Fibroblast of lung (primary cell): ENCODE results near the gene OR10A3.

ENCODE experiments used
- EZH2 ChIP-seq: IDR thresholded peaks from 2 replicates; pipeline ENCODE4 v1.5.1; 2012; ENCODE audit warnings: low read length, control low read depth, mild to moderate bottlenecking; ENCODE audit errors: missing control alignments
- TF ChIP-seq, protein P1 (sequence below), 2 donors: IDR thresholded peaks in 1 of 2; conservative IDR thresholded peaks in 1 of 2; 1 replicate in 1 of 2; 2 replicates in 1 of 2; pipeline ENCODE4 v1.5.1; 2011 to 2012; ENCODE audit warnings: low read length in 2 of 2, control low read depth in 1 of 2, inconsistent platforms in 1 of 2, low read depth in 1 of 2, mild to moderate bottlenecking in 1 of 2

DNA sequence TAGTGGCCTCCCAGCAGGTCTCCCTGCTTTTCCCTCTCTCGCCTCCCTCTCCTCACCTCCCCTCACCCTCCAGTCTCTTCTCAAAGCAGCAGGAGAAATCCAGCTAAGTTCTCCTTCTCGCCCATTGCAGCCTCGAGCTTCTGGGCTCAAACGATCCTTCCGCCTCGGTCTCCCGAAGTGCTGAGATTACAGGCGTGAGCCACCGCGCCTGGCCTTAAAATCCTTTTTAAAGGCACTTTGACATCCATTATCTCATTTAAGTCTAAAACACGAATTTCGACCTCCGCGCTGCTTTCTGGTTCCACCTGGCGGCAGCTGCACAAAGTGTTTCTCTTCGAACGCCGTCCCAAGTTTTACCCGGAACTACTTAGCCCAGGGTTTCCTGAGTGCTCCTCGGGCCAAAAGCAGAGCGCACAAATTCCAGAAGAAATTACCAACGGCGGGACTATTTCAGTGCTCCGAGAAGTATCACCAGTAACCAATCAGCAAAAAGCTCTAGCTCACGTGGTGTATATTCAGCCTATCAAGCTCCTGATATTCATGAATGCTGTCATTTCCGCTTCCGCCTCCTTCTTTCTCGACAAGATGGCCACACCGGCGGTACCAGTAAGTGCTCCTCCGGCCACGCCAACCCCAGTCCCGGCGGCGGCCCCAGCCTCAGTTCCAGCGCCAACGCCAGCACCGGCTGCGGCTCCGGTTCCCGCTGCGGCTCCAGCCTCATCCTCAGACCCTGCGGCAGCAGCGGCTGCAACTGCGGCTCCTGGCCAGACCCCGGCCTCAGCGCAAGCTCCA, 45.5 kb upstream of the OR10A3 start, which contains the start of gene EIF3F:
- TF ChIP-seq, protein P1, sequence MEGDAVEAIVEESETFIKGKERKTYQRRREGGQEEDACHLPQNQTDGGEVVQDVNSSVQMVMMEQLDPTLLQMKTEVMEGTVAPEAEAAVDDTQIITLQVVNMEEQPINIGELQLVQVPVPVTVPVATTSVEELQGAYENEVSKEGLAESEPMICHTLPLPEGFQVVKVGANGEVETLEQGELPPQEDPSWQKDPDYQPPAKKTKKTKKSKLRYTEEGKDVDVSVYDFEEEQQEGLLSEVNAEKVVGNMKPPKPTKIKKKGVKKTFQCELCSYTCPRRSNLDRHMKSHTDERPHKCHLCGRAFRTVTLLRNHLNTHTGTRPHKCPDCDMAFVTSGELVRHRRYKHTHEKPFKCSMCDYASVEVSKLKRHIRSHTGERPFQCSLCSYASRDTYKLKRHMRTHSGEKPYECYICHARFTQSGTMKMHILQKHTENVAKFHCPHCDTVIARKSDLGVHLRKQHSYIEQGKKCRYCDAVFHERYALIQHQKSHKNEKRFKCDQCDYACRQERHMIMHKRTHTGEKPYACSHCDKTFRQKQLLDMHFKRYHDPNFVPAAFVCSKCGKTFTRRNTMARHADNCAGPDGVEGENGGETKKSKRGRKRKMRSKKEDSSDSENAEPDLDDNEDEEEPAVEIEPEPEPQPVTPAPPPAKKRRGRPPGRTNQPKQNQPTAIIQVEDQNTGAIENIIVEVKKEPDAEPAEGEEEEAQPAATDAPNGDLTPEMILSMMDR (conservative IDR thresholded peaks at IDR 0.05 in 1 of 2, IDR thresholded peaks at IDR 0.05 in 1 of 2; ENCODE audit: low read depth in 1 of 2, low read length in 2 of 2): peak; percentile 82 to 84
- TF ChIP-seq EZH2: no peak
